BLaER1 (cell line): ENCODE measurements around the gene GBF1.

Experiments used
- H3K27ac ChIP-seq: shearing (Covaris generic); formaldehyde crosslinking; 2 replicates; pipeline ENCODE4 v1.8.1; 2022
- H3K27me3 ChIP-seq: shearing (Covaris generic); formaldehyde crosslinking; 2 replicates; pipeline ENCODE4 v1.8.1; 2022
- H3K36me3 ChIP-seq: shearing (Covaris generic); formaldehyde crosslinking; 2 replicates; pipeline ENCODE4 v1.8.1; 2022
- H3K4me1 ChIP-seq: shearing (Covaris generic); formaldehyde crosslinking; 2 replicates; pipeline ENCODE4 v1.8.1; 2022
- H3K4me2 ChIP-seq: shearing (Covaris generic); formaldehyde crosslinking; 2 replicates; pipeline ENCODE4 v1.8.1; 2022
- H3K4me3 ChIP-seq: shearing (Covaris generic); formaldehyde crosslinking; 2 replicates; pipeline ENCODE4 v1.8.1; 2022
- H3K9ac ChIP-seq: shearing (Covaris generic); formaldehyde crosslinking; 2 replicates; pipeline ENCODE4 v1.8.1; 2022
- H3K9me3 ChIP-seq: shearing (Covaris generic); formaldehyde crosslinking; 2 replicates; pipeline ENCODE4 v1.8.1; 2022
- H4K20me1 ChIP-seq: shearing (Covaris generic); formaldehyde crosslinking; 2 replicates; pipeline ENCODE4 v1.8.1; 2022
- Cebpa-rat ChIP-seq: shearing (Covaris generic); IDR thresholded peaks from 2 replicates; pipeline ENCODE4 v1.8.1; 2022

The GBF1 gene

GRCh38 chr10:102354451-102354850 lies 109.1 kb downstream of the GBF1 start:
- no peak for TF ChIP-seq Cebpa-rat
- Histone ChIP-seq H3K4me3 (no peak overlapping the region), H3K27ac (no peak overlapping the region), H3K9me3 (no peaks in the 10 kb centered on the region), H3K4me1 (no peaks in the 10 kb centered on the region), H4K20me1 (peaks cover 51% of the 10 kb centered on the region), H3K9ac (no peak overlapping the region), H3K4me2 (no peak overlapping the region), H3K27me3 (no peaks in the 10 kb centered on the region), H3K36me3 (peaks cover 96% of the 10 kb centered on the region)

- TF ChIP-seq Cebpa-rat: no peak
- Histone ChIP-seq H3K4me2 (no peak overlapping the region), H3K9me3 (no peaks in the 10 kb centered on the region), H4K20me1 (peaks cover 59% of the 10 kb centered on the region), H3K9ac (no peak overlapping the region), H3K4me1 (no peaks in the 10 kb centered on the region), H3K4me3 (no peak overlapping the region), H3K27me3 (no peaks in the 10 kb centered on the region), H3K27ac (no peak overlapping the region), H3K36me3 (peaks cover 97% of the 10 kb centered on the region)
These were observed 113.5 kb downstream of the GBF1 start for GRCh38 chr10:102358712-102359382.

GRCh38 chr10:102367441-102367840 lies 122.1 kb downstream of the GBF1 start:
- Histone ChIP-seq H3K4me3 (no peak overlapping the region), H3K4me2 (no peak overlapping the region), H3K27me3 (no peaks in the 10 kb centered on the region), H3K36me3 (peaks cover 99% of the 10 kb centered on the region), H4K20me1 (peaks cover 20% of the 10 kb centered on the region), H3K4me1 (no peaks in the 10 kb centered on the region), H3K9me3 (peaks cover 11% of the 10 kb centered on the region), H3K27ac (no peak overlapping the region), H3K9ac (no peak overlapping the region)
- no peak for TF ChIP-seq Cebpa-rat

GRCh38 chr10:102368077-102368476 lies 122.7 kb downstream of the GBF1 start:
- Histone ChIP-seq H3K27ac (no peak overlapping the region), H3K27me3 (no peaks in the 10 kb centered on the region), H3K9me3 (peaks cover 11% of the 10 kb centered on the region), H3K9ac (no peak overlapping the region), H3K4me3 (no peak overlapping the region), H3K4me1 (no peaks in the 10 kb centered on the region), H3K36me3 (peaks cover 99% of the 10 kb centered on the region), H3K4me2 (no peak overlapping the region), H4K20me1 (peaks cover 14% of the 10 kb centered on the region)
- no peak for TF ChIP-seq Cebpa-rat

GRCh38 chr10:102371295-102371694 lies 126.0 kb downstream of the GBF1 start:
- Histone ChIP-seq H4K20me1 (peaks cover 2% of the 10 kb centered on the region; the same call in 1 of the 2 replicates), H3K9me3 (peaks cover 11% of the 10 kb centered on the region), H3K27ac (no peak overlapping the region), H3K4me1 (no peaks in the 10 kb centered on the region), H3K4me2 (no peak overlapping the region), H3K27me3 (no peaks in the 10 kb centered on the region), H3K4me3 (no peak overlapping the region), H3K36me3 (peaks cover 100% of the 10 kb centered on the region), H3K9ac (no peak overlapping the region)
- TF ChIP-seq Cebpa-rat: no peak

- no peak for TF ChIP-seq Cebpa-rat
- H3K4me1 ChIP-seq: no peaks in the 10 kb centered on the region
- H3K36me3 ChIP-seq: peaks cover 98% of the 10 kb centered on the region
- peaks cover 8% of the 10 kb centered on the region; the same call in 1 of the 2 replicates for H4K20me1 ChIP-seq
- H3K9ac ChIP-seq: no peak overlapping the region
- H3K27me3 ChIP-seq: no peaks in the 10 kb centered on the region
- no peak overlapping the region for H3K4me3 ChIP-seq
- H3K4me2 ChIP-seq: no peak overlapping the region
- H3K27ac ChIP-seq: no peak overlapping the region
- peaks cover 8% of the 10 kb centered on the region for H3K9me3 ChIP-seq
These were observed 129.9 kb downstream of the GBF1 start for GRCh38 chr10:102375250-102375649.

GRCh38 chr10:102375867-102376266 lies 130.5 kb downstream of the GBF1 start:
- no peaks in the 10 kb centered on the region for H3K4me1 ChIP-seq
- peaks cover 8% of the 10 kb centered on the region; the same call in 1 of the 2 replicates for H4K20me1 ChIP-seq
- H3K4me3 ChIP-seq: no peak overlapping the region
- no peak overlapping the region for H3K4me2 ChIP-seq
- peaks cover 2% of the 10 kb centered on the region for H3K9me3 ChIP-seq
- no peak overlapping the region for H3K9ac ChIP-seq
- peaks cover 98% of the 10 kb centered on the region for H3K36me3 ChIP-seq
- H3K27me3 ChIP-seq: no peaks in the 10 kb centered on the region
- H3K27ac ChIP-seq: no peak overlapping the region
- no peak for TF ChIP-seq Cebpa-rat

- Histone ChIP-seq H3K27ac (no peak overlapping the region), H3K27me3 (no peaks in the 10 kb centered on the region), H3K4me3 (no peak overlapping the region), H3K4me2 (no peak overlapping the region), H3K36me3 (peaks cover 98% of the 10 kb centered on the region), H3K9ac (no peak overlapping the region), H4K20me1 (peaks cover 8% of the 10 kb centered on the region; the same call in 1 of the 2 replicates), H3K4me1 (no peaks in the 10 kb centered on the region), H3K9me3 (no peaks in the 10 kb centered on the region)
- no peak for TF ChIP-seq Cebpa-rat
These were observed 131.6 kb downstream of the GBF1 start for GRCh38 chr10:102376901-102377300.

- Histone ChIP-seq H4K20me1 (peaks cover 8% of the 10 kb centered on the region; the same call in 1 of the 2 replicates), H3K4me1 (no peaks in the 10 kb centered on the region), H3K27me3 (no peaks in the 10 kb centered on the region), H3K36me3 (peaks cover 95% of the 10 kb centered on the region), H3K9ac (no peak overlapping the region), H3K4me2 (no peak overlapping the region), H3K27ac (no peak overlapping the region), H3K4me3 (no peak overlapping the region), H3K9me3 (no peaks in the 10 kb centered on the region)
- no peak for TF ChIP-seq Cebpa-rat
These were observed 134.1 kb downstream of the GBF1 start for GRCh38 chr10:102379383-102379782.

GRCh38 chr10:102381983-102382382 lies 136.7 kb downstream of the GBF1 start:
- Histone ChIP-seq H3K27ac (no peak overlapping the region), H3K27me3 (no peaks in the 10 kb centered on the region), H3K4me3 (no peak overlapping the region), H3K4me2 (no peak overlapping the region), H3K36me3 (peaks cover 69% of the 10 kb centered on the region), H4K20me1 (peaks cover 8% of the 10 kb centered on the region; the same call in 1 of the 2 replicates), H3K9me3 (no peaks in the 10 kb centered on the region), H3K9ac (no peak overlapping the region), H3K4me1 (peaks cover 6% of the 10 kb centered on the region; the same call in 1 of the 2 replicates)
- no peak for TF ChIP-seq Cebpa-rat
